GM12892 (cell line): ENCODE measurements around the gene KATNB1.

Experiments used
- DNase-seq: peaks from one replicate; pipeline ENCODE4 v3.0.0; 2011; ENCODE audit not compliant: insufficient read length
- FAIRE-seq: peaks from 2 replicates; lab custom pipeline; 2011; peaks lifted over from hg19 to GRCh38; lab: Jason Lieb, UNC
- POLR2A ChIP-seq: IDR thresholded peaks from 2 replicates; pipeline ENCODE4 v1.6.1; 2011; ENCODE audit warnings: low read depth, low read length, control low read depth
- POLR2AphosphoS5 ChIP-seq: IDR thresholded peaks from 2 replicates; pipeline ENCODE4 v1.6.1; 2011; ENCODE audit warnings: low read depth, low read length, control low read depth
- TAF1 ChIP-seq: IDR thresholded peaks from 2 replicates; pipeline ENCODE4 v1.6.1; 2011; ENCODE audit warnings: low read depth, mild to moderate bottlenecking, control low read depth, low read length, borderline replicate concordance

The KATNB1 gene

DNA sequence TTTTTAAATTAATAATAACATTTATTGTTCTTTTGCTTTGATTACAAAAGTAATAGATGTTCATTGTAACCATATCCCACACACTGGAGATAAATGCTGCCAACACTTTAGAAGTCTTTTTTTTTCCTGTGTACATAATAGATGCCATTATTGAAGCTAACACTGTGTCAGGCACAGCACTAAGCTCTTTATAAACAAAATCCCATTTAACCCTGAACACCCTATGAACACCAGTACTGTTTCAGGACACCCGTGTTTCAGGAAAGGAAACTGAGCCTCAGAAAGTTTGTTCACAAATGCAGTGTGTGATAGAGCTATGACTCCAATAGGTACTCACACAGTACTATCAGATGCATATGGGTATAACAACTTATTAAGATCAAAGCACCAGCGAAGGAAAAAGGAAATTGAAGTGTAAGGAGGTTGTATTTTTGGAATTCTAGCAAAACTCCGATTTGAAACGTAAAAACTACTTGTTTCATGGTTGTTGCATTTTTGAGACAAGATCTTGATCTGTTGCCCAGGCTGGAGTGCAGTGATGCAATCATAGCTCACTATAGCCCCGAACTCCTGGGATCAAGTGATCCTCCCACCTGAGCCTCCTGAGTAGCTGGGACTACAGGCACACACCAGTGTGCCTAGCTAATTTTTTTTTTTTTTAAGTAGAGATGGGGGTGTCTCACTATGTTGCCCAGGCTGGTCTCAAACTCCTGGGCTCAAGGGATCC is 68.7 kb downstream of the KATNB1 start:
- FAIRE-seq (no peak), DNase-seq (no peak)
- TF ChIP-seq POLR2A (no peak), POLR2AphosphoS5 (no peak), TAF1 (no peak)

DNA sequence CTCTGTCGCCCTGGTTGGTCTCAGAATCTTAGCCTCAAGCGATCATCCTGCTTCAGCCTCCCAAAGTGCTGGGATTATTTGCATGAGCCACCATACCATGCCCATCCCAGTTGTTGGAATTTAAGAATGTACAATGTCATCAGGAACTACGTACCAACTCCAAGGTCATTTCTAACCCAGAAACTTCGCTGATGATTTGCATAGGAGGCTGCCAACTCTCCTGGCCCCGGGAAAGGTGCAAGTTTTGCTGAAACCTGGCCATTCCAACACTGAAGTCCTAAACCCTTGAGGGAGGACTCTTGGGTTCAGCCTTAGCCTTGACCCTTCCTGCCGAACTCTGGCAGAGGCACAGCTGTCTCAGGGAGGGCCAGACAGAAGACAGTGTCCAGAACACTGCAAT is 69.6 kb downstream of the KATNB1 start:
- FAIRE-seq: no peak
- no peak for TF ChIP-seq POLR2AphosphoS5
- TF ChIP-seq POLR2A: no peak
- no peak for TF ChIP-seq TAF1
- DNase-seq: no peak
